HepG2 (cell line): ENCODE measurements around the gene RAPGEF2. TPM values are rescaled to one million over a fixed set of nuclear protein-coding genes. Genes with fewer than 3 reads are reported as not detected.

Experiments used
- ATAC-seq: fragments of 200-7000 bp; cut with Tn5 transposase; 3 replicates; pipeline ENCODE4 v1.9.1; 2020; ENCODE audit warnings: mild to moderate bottlenecking, moderate library complexity
- BruUV-seq: library from RNA; stranded (reverse); fragments of 400-500 nt; replicated peaks from 2 replicates; lab custom pipeline; 2021; lab: Mats Ljungman, UMichigan
- CTCF ChIA-PET: fragments of 300-600 bp; formaldehyde crosslinking; extraction: SDS; loops from one replicate; lab custom pipeline; 2021; ENCODE audit warnings: low total read pairs, inconsistent platforms, low intra/inter-chr PET ratio; lab: Yijun Ruan, JAX
- POLR2A ChIA-PET: fragments of 350-600 bp; sonication (Branson Sonifier 250); formaldehyde crosslinking; loops from one replicate; lab custom pipeline; 2020; ENCODE audit warnings: antibody characterized with exemption, inconsistent platforms; lab: Yijun Ruan, JAX
- DNase-seq: peaks from one replicate; pipeline ENCODE4 v3.0.0-alpha.2; 2015; ENCODE audit warnings: low spot score
- FAIRE-seq: peaks from 3 replicates; lab custom pipeline; 2011; peaks lifted over from hg19 to GRCh38; lab: Jason Lieb, UNC
- H2AFZ ChIP-seq: one replicate; pipeline ENCODE4 v1.6.1; 2011; ENCODE audit warnings: low read length, inconsistent platforms
- H3K27ac ChIP-seq: fragments of 300-600 bp; 3 replicates; pipeline ENCODE4 v1.8.0; 2011; ENCODE audit warnings: mixed run types, mild to moderate bottlenecking, mixed read lengths, low read length, inconsistent platforms; ENCODE audit not compliant: insufficient read depth; ENCODE audit errors: extremely low read length
- H3K27me3 ChIP-seq, 2 experiments: fragments of 200-600 bp in 1 of 2; 2 replicates in 1 of 2; 3 replicates in 1 of 2; pipeline versions ENCODE4 v1.6.0 to v1.8.0; 2011; ENCODE audit warnings: low read length in 2 of 2, mild to moderate bottlenecking in 2 of 2, moderate library complexity in 2 of 2, inconsistent platforms in 1 of 2; ENCODE audit not compliant: insufficient read depth in 2 of 2, control insufficient read depth in 1 of 2
- H3K36me3 ChIP-seq, 2 experiments: fragments of 200-600 bp in 1 of 2; replicated peaks in 1 of 2; 2 replicates in 1 of 2; 3 replicates in 1 of 2; pipeline versions ENCODE4 v1.5.1 to v1.8.0; 2011; ENCODE audit warnings: low read length in 2 of 2, inconsistent platforms in 1 of 2; ENCODE audit not compliant: insufficient read depth in 2 of 2, control insufficient read depth in 1 of 2
- H3K4me1 ChIP-seq: 2 replicates; pipeline ENCODE4 v1.5.1; 2012; ENCODE audit warnings: low read length, inconsistent platforms; ENCODE audit not compliant: insufficient read depth
- H3K4me2 ChIP-seq: 2 replicates; pipeline ENCODE4 v1.6.0; 2011; ENCODE audit warnings: low read depth, low read length, inconsistent platforms
- H3K4me3 ChIP-seq, 3 experiments: fragments of 200-600 bp in 1 of 3; sonication (generic), shearing (Covaris generic) in 1 of 3; replicated peaks in 1 of 3; 2 replicates each; pipeline ENCODE4 v1.5.1; 2011 to 2016; ENCODE audit warnings: low read length in 3 of 3, inconsistent platforms in 2 of 3, low read depth in 2 of 3, mild to moderate bottlenecking in 2 of 3, control low read depth in 1 of 3, mixed read lengths in 1 of 3; ENCODE audit not compliant: insufficient read depth in 1 of 3
- H3K79me2 ChIP-seq: one replicate; pipeline ENCODE4 v1.6.1; 2011; ENCODE audit warnings: low read length, inconsistent platforms; ENCODE audit not compliant: insufficient read depth
- H3K9ac ChIP-seq: 2 replicates; pipeline ENCODE4 v1.6.0; 2011; ENCODE audit warnings: mild to moderate bottlenecking, low read depth, low read length, inconsistent platforms; ENCODE audit not compliant: insufficient read depth
- H3K9me3 ChIP-seq: 2 replicates; pipeline ENCODE4 v1.5.1; 2012; ENCODE audit warnings: mild to moderate bottlenecking, low read length
- H4K20me1 ChIP-seq: 2 replicates; pipeline ENCODE4 v1.6.0; 2011; ENCODE audit warnings: inconsistent platforms, mild to moderate bottlenecking, low read length, moderate library complexity; ENCODE audit not compliant: insufficient read depth
- FOSL1 ChIP-seq: sonication (generic); formaldehyde crosslinking; IDR thresholded peaks from 2 replicates; pipeline ENCODE4 v1.9.0; 2021; ENCODE audit warnings: missing genetic modification reagents, borderline replicate concordance
- GATAD2A ChIP-seq: IDR thresholded peaks from 2 replicates; pipeline ENCODE4 v1.6.1; 2016
- LBX2 ChIP-seq: sonication (generic); formaldehyde crosslinking; IDR thresholded peaks from 2 replicates; pipeline ENCODE4 v1.5.0; 2020; ENCODE audit warnings: missing genetic modification reagents, mild to moderate bottlenecking, borderline replicate concordance
- MEIS1 ChIP-seq: sonication (generic); formaldehyde crosslinking; IDR thresholded peaks from 2 replicates; pipeline ENCODE4 v1.9.0; 2021; ENCODE audit warnings: mild to moderate bottlenecking, missing genetic modification reagents, moderate library complexity, borderline replicate concordance
- NFKBIZ ChIP-seq: IDR thresholded peaks from 2 replicates; pipeline ENCODE4 v1.6.1; 2018; ENCODE audit warnings: missing genetic modification reagents, missing compliant biosample characterization
- NR1H2 ChIP-seq: sonication (generic); formaldehyde crosslinking; IDR thresholded peaks from 2 replicates; pipeline ENCODE4 v1.8.1; 2022; ENCODE audit warnings: low read depth, missing genetic modification reagents, borderline replicate concordance
- RERE ChIP-seq: IDR thresholded peaks from 2 replicates; pipeline ENCODE4 v1.6.1; 2016; ENCODE audit warnings: low read depth, missing genetic modification reagents, missing compliant biosample characterization
- SOX5 ChIP-seq: IDR thresholded peaks from 2 replicates; pipeline ENCODE4 v1.6.1; 2016; ENCODE audit warnings: borderline replicate concordance
- ZBTB7B ChIP-seq: sonication (generic); formaldehyde crosslinking; IDR thresholded peaks from 2 replicates; pipeline ENCODE4 v1.4.0; 2020; ENCODE audit warnings: missing genetic modification reagents
- ZNF207 ChIP-seq: fragments of 450-650 bp; IDR thresholded peaks from 2 replicates; pipeline ENCODE4 v1.6.1; 2016; ENCODE audit warnings: antibody characterized with exemption, borderline replicate concordance
- ZNF510 ChIP-seq: sonication (generic); formaldehyde crosslinking; IDR thresholded peaks from 2 replicates; pipeline ENCODE4 v1.4.0; 2020; ENCODE audit warnings: low read depth, mild to moderate bottlenecking, missing genetic modification reagents
- ZNF629 ChIP-seq: sonication (generic); formaldehyde crosslinking; conservative IDR thresholded peaks from 2 replicates; pipeline ENCODE4 v1.5.0; 2020; ENCODE audit warnings: missing genetic modification reagents
- ZNF644 ChIP-seq: IDR thresholded peaks from 2 replicates; pipeline ENCODE4 v1.6.1; 2016; ENCODE audit warnings: low read depth
- ZNF839 ChIP-seq: sonication (generic); formaldehyde crosslinking; IDR thresholded peaks from 2 replicates; pipeline ENCODE4 v1.4.0; 2020; ENCODE audit warnings: missing genetic modification reagents, mild to moderate bottlenecking, borderline replicate concordance
- ZSCAN25 ChIP-seq: sonication (generic); formaldehyde crosslinking; IDR thresholded peaks from 2 replicates; pipeline ENCODE4 v1.8.0; 2022; ENCODE audit warnings: mild to moderate bottlenecking, missing genetic modification reagents
- WGBS: methylation state at CpG from one replicate; pipeline ENCODE4 v1.1.6; 2017; ENCODE audit warnings: low lambda C conversion rate; 5-methylcytosine and 5-hydroxymethylcytosine counted together
- in situ Hi-C: cut with HindIII; loops from 2 replicates; pipeline ENCODE4 v1.10.0; 2017; ENCODE audit warnings: low pct_unique_long_range_greater_than_20kb; ENCODE audit not compliant: extremely low pct_ligation_motif_present
- intact Hi-C: fragments of 100-400 bp; cut with micrococcal nuclease; formaldehyde crosslinking; loops from one replicate; pipeline ENCODE4 v1.10.0; 2022; ENCODE audit not compliant: unreplicated experiment
- polyA plus RNA-seq, 8 experiments: library from polyadenylated mRNA; depleted of rRNA in 3 of 8; stranded (reverse) in 7 of 8; unstranded in 1 of 8; fragments of >200 nt; fragmentation: Illumina TruSeq in 4 of 8; extraction: Trizol in 4 of 8; gene quantifications; 2 replicates each; pipeline versions ENCODE4 v1.2.1 to v1.2.3, GENCODE V29; 2011 to 2016; ENCODE audit warnings: low read depth in 4 of 8, missing spikeins in 1 of 8, mixed read lengths in 1 of 8; ENCODE audit not compliant: insufficient read depth in 1 of 8
- total RNA-seq, 5 experiments: library from RNA; depleted of rRNA; stranded (reverse); fragments of >200 nt; fragmentation: Illumina TruSeq; extraction: Trizol; gene quantifications; 2 replicates each; pipeline ENCODE4 v1.2.3, GENCODE V29; 2016; ENCODE audit warnings: low read depth in 1 of 5
- TF ChIP-seq, protein P1 (sequence below): sonication (generic); formaldehyde crosslinking; IDR thresholded peaks from 2 replicates; pipeline ENCODE4 v1.8.1; 2022; ENCODE audit warnings: mild to moderate bottlenecking, missing genetic modification reagents
- TF ChIP-seq, protein P2 (sequence below): sonication (generic); formaldehyde crosslinking; IDR thresholded peaks from 2 replicates; pipeline ENCODE4 v1.8.1; 2023; ENCODE audit warnings: mild to moderate bottlenecking, missing genetic modification reagents, borderline replicate concordance

RAPGEF2 gene
- total and polyA plus RNA-seq, 2 of the 13 experiments (the other 11 are each of a cell fraction or from before 2014, with no cell fraction given): 19.2 to 23.0 TPM

DNA sequence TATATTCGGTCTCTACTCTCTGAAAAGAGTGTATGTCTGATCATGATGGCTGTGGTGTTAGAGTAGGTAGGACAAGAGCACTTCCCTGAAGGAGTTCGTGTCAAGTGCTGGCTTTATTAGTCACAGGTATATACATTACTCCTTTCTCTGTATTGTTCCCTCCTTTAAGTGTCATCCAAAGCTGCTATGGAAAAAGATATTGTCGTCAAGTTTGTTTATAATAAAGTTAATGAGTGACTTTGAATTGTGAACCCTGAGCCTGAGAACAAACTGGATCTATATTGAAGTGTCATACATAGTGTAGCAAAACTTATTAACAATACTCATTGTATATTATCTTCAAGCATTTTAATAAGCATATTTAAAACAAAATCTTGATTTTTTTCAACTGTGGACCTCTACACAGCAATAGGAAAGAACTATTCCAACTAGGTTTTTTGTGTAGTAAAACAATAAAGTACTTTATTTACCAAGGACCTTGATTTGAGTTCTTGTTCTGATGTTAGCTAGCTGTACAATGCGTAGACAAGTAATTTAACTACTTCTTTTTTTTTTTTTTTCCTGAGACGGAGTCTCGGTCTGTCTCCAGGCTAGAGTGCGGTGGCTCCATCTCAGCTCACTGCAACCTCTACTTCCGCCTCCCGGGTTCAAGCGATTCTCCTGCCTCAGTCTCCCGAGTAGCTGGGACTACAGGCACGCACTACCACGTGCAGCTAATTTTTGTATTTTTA lies 177.7 kb downstream of the RAPGEF2 start (continued):
- TF ChIP-seq SOX5 (CRISPR knock-in tag) (peak; percentile 93), NR1H2 (no peak), ZNF839 (CRISPR knock-in tag) (no peak), RERE (CRISPR knock-in tag) (0 out of 2 replicates have a peak, but pooled peaks have one; percentile 12)
- TF ChIP-seq, protein P1, sequence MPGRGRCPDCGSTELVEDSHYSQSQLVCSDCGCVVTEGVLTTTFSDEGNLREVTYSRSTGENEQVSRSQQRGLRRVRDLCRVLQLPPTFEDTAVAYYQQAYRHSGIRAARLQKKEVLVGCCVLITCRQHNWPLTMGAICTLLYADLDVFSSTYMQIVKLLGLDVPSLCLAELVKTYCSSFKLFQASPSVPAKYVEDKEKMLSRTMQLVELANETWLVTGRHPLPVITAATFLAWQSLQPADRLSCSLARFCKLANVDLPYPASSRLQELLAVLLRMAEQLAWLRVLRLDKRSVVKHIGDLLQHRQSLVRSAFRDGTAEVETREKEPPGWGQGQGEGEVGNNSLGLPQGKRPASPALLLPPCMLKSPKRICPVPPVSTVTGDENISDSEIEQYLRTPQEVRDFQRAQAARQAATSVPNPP: no peak

- H3K4me3 ChIP-seq: no peak overlapping the region
- H3K9me3 ChIP-seq: no peaks in the 10 kb centered on the region
- FAIRE-seq: no peak
- no peak overlapping the region for H3K9ac ChIP-seq
- H3K36me3 ChIP-seq: no peaks in the 10 kb centered on the region
- peaks cover 63% of the 10 kb centered on the region for H3K4me1 ChIP-seq
- peak overlapping the region; percentile 69 for H3K27ac ChIP-seq
- H3K27me3 ChIP-seq: no peaks in the 10 kb centered on the region
- POLR2A ChIA-PET: no interaction called here
- H3K4me2 ChIP-seq: no peak overlapping the region
- CTCF ChIA-PET: no interaction called here
- no peak overlapping the region for H2AFZ ChIP-seq
- no peaks in the 10 kb centered on the region for H3K79me2 ChIP-seq
- ATAC-seq: no peak
- intact Hi-C loops: no loop called here
- H4K20me1 ChIP-seq: no peaks in the 10 kb centered on the region
- no peak for DNase-seq
- WGBS: 97% methylated on average over 2 of the region's 2 CpGs
- no TSS peak for BruUV-seq
- in situ Hi-C loops: no loop called here
- TF ChIP-seq LBX2 (CRISPR knock-in tag) (no peak), ZSCAN25 (CRISPR knock-in tag) (no peak), FOSL1 (CRISPR knock-in tag) (no peak), MEIS1 (CRISPR knock-in tag) (no peak), ZNF644 (no peak), ZNF629 (CRISPR knock-in tag) (no peak), ZNF207 (no peak), NFKBIZ (CRISPR knock-in tag) (no peak), ZBTB7B (CRISPR knock-in tag) (no peak), GATAD2A (CRISPR knock-in tag) (no peak), ZNF510 (CRISPR knock-in tag) (no peak)
- TF ChIP-seq, protein P2, sequence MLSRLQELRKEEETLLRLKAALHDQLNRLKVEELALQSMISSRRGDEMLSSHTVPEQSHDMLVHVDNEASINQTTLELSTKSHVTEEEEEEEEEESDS: no peak
These were observed 178.9 kb downstream of the RAPGEF2 start for GRCh38 chr4:159281771-159282170.
